Endothelial cell of umbilical vein (primary cell): ENCODE data around the gene NHERF2.

Source experiments
- EZH2 ChIP-seq: IDR thresholded peaks from 2 replicates; pipeline ENCODE4 v1.6.1; 2012; ENCODE audit warnings: borderline replicate concordance, low read depth, mild to moderate bottlenecking, moderate library complexity, low read length, inconsistent platforms; ENCODE audit not compliant: severe bottlenecking
- GATA2 ChIP-seq: IDR thresholded peaks from 2 replicates; pipeline ENCODE4 v1.7.0; 2011; ENCODE audit warnings: low read depth, mild to moderate bottlenecking, moderate library complexity, mixed read lengths, low read length; ENCODE audit not compliant: insufficient read length, insufficient read depth
- JUN ChIP-seq: IDR thresholded peaks from 2 replicates; pipeline ENCODE4 v1.6.1; 2011; ENCODE audit warnings: borderline replicate concordance, low read depth; ENCODE audit not compliant: insufficient read length, insufficient read depth
- MYC ChIP-seq: IDR thresholded peaks from one replicate; pipeline ENCODE4 v1.6.1; 2011; ENCODE audit warnings: mild to moderate bottlenecking, low read depth, low read length
- POLR2A ChIP-seq: IDR thresholded peaks from 2 replicates; pipeline ENCODE4 v1.6.1; 2012; ENCODE audit warnings: low read depth, mild to moderate bottlenecking, control low read depth, low read length
- POLR2AphosphoS5 ChIP-seq: IDR thresholded peaks from 2 replicates; pipeline ENCODE4 v1.6.1; 2012; ENCODE audit warnings: low read depth, mild to moderate bottlenecking, control low read depth, low read length, moderate library complexity; ENCODE audit not compliant: insufficient read depth
- TF ChIP-seq, protein P1 (sequence below), 2 donors: IDR thresholded peaks; 1 replicate in 1 of 2; 2 replicates in 1 of 2; pipeline ENCODE4 v1.5.1; 2011; ENCODE audit warnings: low read length in 2 of 2, mild to moderate bottlenecking in 2 of 2, moderate library complexity in 2 of 2, control low read depth in 1 of 2, inconsistent platforms in 1 of 2, low read depth in 1 of 2; ENCODE audit not compliant: insufficient read depth in 1 of 2; ENCODE audit errors: extremely low read depth in 1 of 2
- TF ChIP-seq, protein P2 (sequence below): IDR thresholded peaks from 2 replicates; pipeline ENCODE4 v1.6.1; 2011; ENCODE audit not compliant: insufficient read depth, insufficient read length

DNA sequence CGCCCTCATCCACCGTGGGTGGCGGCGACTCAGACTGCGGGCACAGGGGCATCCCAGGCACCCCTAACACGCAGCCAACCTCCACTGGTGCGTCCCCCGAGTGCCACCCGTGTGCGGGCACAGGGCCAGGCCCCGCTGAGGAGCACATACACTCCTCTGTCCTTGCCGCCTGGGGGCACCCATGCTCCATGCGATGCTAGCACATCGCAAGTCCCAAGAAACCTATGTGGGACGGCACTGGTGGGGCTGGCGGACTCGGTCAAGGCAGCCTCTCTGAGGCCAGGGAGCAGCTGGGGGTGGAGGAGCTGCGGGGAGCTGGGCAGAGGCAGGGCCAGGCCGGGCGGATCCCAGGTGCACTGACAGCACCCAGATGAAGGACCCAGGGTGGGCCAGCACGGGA lies 21.1 kb upstream of the NHERF2 start:
- TF ChIP-seq, protein P1, sequence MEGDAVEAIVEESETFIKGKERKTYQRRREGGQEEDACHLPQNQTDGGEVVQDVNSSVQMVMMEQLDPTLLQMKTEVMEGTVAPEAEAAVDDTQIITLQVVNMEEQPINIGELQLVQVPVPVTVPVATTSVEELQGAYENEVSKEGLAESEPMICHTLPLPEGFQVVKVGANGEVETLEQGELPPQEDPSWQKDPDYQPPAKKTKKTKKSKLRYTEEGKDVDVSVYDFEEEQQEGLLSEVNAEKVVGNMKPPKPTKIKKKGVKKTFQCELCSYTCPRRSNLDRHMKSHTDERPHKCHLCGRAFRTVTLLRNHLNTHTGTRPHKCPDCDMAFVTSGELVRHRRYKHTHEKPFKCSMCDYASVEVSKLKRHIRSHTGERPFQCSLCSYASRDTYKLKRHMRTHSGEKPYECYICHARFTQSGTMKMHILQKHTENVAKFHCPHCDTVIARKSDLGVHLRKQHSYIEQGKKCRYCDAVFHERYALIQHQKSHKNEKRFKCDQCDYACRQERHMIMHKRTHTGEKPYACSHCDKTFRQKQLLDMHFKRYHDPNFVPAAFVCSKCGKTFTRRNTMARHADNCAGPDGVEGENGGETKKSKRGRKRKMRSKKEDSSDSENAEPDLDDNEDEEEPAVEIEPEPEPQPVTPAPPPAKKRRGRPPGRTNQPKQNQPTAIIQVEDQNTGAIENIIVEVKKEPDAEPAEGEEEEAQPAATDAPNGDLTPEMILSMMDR (IDR thresholded peaks at IDR 0.05; ENCODE audit: extremely low read depth in 1 of 2, insufficient read depth in 1 of 2, low read depth in 1 of 2, low read length in 2 of 2), result peak; percentile 46 to 54
- TF ChIP-seq EZH2 (no peak), JUN (no peak), POLR2AphosphoS5 (no peak), MYC (no peak), POLR2A (no peak), GATA2 (no peak)
- TF ChIP-seq, protein P2, sequence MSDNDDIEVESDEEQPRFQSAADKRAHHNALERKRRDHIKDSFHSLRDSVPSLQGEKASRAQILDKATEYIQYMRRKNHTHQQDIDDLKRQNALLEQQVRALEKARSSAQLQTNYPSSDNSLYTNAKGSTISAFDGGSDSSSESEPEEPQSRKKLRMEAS, result no peak
